Measurements from ENCODE around the gene VPS13D.
A peak's percentile ranks its signal among the peaks of the same experiment; 100 is the strongest.

VPS13D gene

DNA sequence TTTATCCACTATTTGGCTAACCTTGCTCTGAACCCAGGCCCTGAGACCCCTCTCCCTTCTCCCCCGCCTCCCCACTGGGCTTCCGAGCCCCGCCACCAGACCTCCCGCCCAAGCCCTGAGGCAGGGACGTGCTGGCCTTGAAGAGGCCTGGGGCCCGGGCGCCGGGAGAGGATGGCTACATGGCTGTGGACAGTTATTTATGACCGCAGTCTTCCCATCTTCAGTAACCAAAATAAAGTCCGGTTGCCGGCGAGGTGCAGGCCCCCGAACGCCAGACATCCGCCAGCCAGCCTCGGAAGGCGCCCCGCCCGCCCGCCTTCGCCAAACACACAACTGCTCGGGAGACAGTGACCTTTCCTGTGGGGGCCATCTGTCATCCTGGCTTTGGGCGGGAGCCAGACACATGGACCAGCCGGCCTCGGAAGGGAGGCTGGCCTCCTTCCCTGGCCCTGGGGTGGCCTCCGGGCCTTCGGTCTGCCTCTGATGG, 319.2 kb downstream of the VPS13D start:
- no peak for DNase-seq (ENCODE audit: extremely low spot score)
- ChIA-PET CTCF (interaction anchor here (0.6 to 1.2 kb wide), 2 partner anchors 9 to 20 kb away, joined by 3 to 4 read pairs; no protein-coding TSS in a partner anchor), POLR2A (no interaction called here)
- TF ChIP-seq HDGF (IDR thresholded peaks at IDR 0.05; ENCODE audit: borderline replicate concordance), result no peak
- TF ChIP-seq LEF1 (IDR thresholded peaks at IDR 0.05; ENCODE audit: borderline replicate concordance), result no peak
- TF ChIP-seq, protein P1, sequence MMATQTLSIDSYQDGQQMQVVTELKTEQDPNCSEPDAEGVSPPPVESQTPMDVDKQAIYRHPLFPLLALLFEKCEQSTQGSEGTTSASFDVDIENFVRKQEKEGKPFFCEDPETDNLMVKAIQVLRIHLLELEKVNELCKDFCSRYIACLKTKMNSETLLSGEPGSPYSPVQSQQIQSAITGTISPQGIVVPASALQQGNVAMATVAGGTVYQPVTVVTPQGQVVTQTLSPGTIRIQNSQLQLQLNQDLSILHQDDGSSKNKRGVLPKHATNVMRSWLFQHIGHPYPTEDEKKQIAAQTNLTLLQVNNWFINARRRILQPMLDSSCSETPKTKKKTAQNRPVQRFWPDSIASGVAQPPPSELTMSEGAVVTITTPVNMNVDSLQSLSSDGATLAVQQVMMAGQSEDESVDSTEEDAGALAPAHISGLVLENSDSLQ (IDR thresholded peaks at IDR 0.05), result peak; percentile 43
- TF ChIP-seq L3MBTL2 (conservative IDR thresholded peaks at IDR 0.05), result peak; percentile 66
- no peak for TF ChIP-seq ZNF384 (IDR thresholded peaks at IDR 0.05)
- no peak for TF ChIP-seq ARNT (IDR thresholded peaks at IDR 0.05)
- TF ChIP-seq TARDBP (IDR thresholded peaks at IDR 0.05), result no peak
- no peak for TF ChIP-seq FOXK2 (IDR thresholded peaks at IDR 0.05)
- TF ChIP-seq SP1 (IDR thresholded peaks at IDR 0.05), result no peak
- TF ChIP-seq SUZ12 (IDR thresholded peaks at IDR 0.05), result no peak
- TF ChIP-seq FOXA1 (IDR thresholded peaks at IDR 0.05), result no peak

DNA sequence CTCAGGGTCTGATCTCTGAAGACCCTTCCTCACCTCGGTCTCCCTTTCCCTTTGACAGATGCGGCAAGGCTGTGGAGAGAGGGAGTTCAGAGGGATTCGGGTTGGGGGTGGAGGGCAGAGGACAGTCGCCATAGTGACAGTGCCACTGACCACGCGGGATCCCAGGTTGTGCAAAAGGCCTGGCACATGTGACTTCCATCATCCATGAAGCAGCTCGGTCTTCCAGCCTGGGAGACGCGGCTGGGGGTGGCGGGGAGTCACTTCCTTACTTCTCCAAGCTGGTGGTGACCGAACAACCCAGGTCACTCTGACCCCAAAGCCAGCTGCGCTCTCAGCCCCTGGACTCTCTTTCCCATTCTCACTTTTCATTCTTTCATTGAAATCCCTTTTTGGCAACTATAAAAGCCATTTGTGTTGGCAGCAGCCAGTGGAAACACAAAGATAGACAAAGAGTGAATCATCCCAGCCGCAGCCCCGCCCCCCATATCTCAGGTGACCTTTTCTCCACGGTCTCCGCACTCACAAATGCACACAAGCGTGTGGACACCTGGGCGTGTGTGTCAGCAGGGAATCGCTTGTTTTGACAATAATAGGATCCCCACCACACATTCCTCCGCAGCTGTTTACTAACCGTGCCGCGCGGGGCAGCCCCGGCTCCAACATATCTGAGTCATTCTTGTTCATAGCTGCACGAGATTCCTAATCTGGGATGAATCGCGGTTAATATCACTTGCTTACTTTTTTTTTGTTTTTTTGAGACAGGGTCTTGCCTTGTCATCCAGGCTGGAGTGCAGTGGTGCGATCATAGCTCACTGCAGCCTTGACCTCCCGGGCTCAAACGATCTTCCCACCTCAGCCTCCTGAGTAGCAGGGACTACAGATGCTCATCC, 319.9 kb downstream of the VPS13D start:
- POLR2A ChIA-PET, result no interaction called here
- DNase-seq (ENCODE audit: extremely low spot score), result no peak
- CTCF ChIA-PET, result interaction anchor here (0.6 to 1.2 kb wide), 2 partner anchors 10 to 21 kb away, joined by 3 to 4 read pairs; no protein-coding TSS in a partner anchor
- TF ChIP-seq BHLHE40 (IDR thresholded peaks at IDR 0.05; ENCODE audit: borderline replicate concordance), result no peak
- no peak for TF ChIP-seq FOXM1 (IDR thresholded peaks at IDR 0.05; ENCODE audit: borderline replicate concordance)
- TF ChIP-seq FOXK2 (IDR thresholded peaks at IDR 0.05), result no peak
- TF ChIP-seq, protein P1 (IDR thresholded peaks at IDR 0.05), result no peak
- no peak for TF ChIP-seq ZNF384 (IDR thresholded peaks at IDR 0.05)

DNA sequence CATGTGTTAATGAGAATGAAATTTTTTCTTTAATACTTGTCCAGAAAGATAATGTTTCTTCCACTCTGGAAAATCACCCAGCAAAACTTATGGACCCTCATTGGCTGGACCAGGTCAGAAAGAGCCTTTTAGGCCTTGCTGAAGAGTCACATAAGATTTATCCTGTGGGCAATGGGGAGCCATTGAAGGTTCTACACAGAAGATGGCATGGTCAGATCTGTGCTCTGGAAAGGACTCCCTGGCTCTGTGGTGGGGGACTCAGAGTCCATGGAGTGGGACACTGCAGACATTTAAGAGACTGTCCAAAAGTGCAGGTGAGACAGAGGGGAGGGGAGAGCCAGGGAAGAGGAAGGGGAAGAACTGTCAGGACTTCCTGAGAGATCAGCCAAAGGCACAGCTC, 321.8 kb downstream of the VPS13D start:
- ChIA-PET CTCF (interaction anchor here (0.5 to 0.6 kb wide), 2 partner anchors 40 to 117 kb away, joined by 3 read pairs; no protein-coding TSS in a partner anchor), POLR2A (no interaction called here)
- no peak for DNase-seq (ENCODE audit: extremely low spot score)
- no peak for TF ChIP-seq ZNF384 (IDR thresholded peaks at IDR 0.05)
- no peak for TF ChIP-seq L3MBTL2 (conservative IDR thresholded peaks at IDR 0.05)
- no peak for TF ChIP-seq SP1 (IDR thresholded peaks at IDR 0.05)
- no peak for TF ChIP-seq HDGF (IDR thresholded peaks at IDR 0.05; ENCODE audit: borderline replicate concordance)
- TF ChIP-seq SUZ12 (IDR thresholded peaks at IDR 0.05), result no peak
- TF ChIP-seq ELF4 (IDR thresholded peaks at IDR 0.05), result no peak
- no peak for TF ChIP-seq FOXA1 (IDR thresholded peaks at IDR 0.05)

DNA sequence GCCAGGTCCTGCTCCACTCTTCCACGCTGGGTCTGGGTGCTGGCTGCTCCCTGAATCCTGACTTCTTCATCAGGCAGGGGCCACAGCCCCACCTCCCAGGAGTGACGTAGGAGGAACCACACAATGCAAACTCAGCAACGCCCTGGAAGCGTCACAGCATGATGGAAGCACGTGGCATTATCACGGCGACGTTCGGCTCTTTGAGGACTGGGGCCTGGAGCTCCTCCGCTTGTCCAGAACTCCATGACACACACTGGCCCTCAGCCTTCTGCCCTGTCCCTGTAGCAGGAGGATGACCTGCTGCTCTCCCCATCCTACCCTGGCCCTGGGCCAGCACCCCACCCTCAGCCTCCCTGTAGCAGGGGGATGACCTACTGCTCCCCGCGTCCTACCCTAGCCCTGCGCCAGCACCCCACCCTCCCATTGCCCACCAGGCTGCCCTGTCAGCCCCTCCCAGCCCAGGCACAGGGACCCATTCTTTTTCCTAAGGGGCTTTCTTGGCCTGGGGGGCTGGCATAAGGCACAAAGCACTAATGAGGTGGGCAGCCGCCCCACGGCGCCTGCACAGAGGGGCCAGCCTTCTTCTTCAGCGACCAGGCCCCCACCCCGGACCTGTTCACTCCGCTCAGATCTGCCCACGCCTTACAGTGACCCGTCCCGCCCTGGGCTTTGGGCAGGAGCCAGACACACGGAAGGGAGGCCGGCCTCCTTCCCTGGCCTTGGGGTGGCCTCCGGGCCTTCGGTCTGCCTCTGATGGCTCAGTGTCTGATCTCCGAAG, 322.5 kb downstream of the VPS13D start:
- POLR2A ChIA-PET, result no interaction called here
- no peak for TF ChIP-seq CTBP1 (IDR thresholded peaks at IDR 0.05; ENCODE audit: borderline replicate concordance)
- TF ChIP-seq HDGF (IDR thresholded peaks at IDR 0.05; ENCODE audit: borderline replicate concordance), result no peak

DNA sequence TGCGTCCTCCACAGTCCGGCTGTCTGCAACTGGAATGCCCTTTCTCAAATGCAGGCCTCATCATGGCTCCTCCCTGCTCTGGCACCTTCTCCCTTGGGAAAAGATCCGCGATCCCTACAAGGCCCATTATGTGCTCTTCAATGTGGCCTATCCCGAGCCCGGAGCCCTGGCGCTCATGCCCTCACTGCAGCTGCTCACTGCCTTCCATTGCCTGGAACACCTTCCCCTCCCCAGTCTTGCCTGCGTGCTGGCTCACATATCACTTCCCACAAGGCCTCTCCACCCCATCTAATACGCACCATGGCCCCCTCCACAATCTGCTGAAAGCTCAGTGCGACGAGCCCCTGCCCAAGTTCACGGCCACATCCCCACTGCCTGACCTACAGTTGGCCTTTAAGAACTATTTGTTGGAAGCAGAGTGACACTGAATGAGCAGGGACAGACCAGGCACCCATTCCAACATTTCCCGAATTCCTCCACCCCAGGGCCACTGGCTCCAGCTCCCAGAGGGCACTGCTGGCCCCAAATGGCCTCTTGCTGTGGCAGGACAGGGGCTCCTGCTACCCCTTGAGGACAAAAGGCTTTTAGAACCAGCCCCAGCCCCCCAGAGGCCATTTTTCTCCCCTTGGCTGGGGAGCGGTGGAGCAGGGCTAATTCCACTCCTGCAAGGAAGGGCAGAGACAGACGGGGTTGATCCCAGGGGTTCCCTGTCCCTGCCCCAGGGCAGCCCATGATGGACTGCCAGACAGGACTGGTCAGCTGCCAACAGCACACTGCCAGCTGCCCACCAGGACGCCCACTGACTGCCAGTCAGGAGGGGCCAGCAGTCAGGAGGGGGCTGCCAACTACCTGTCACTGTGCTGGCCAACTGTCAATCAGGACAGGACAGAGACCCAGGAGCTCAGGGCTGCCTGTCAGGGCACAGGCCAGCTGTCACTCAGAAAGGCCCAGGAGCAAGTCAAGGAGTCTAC, 323.4 kb downstream of the VPS13D start:
- peak; percentile 7 for DNase-seq (ENCODE audit: extremely low spot score)
- POLR2A ChIA-PET, result interaction anchor here (1.5 kb wide), 1 partner anchor 66 kb away, joined by 3 read pairs; no protein-coding TSS in a partner anchor
- TF ChIP-seq FOXM1 (IDR thresholded peaks at IDR 0.05; ENCODE audit: borderline replicate concordance) (no peak), ARNT (IDR thresholded peaks at IDR 0.05) (no peak), FOXK2 (IDR thresholded peaks at IDR 0.05) (no peak), ZNF384 (IDR thresholded peaks at IDR 0.05) (no peak), L3MBTL2 (conservative IDR thresholded peaks at IDR 0.05) (no peak), FOXA1 (IDR thresholded peaks at IDR 0.05) (no peak)
- TF ChIP-seq, protein P1 (IDR thresholded peaks at IDR 0.05), result peak; percentile 41; the same call in 1 of the 2 replicates
- CTCF ChIA-PET, result no interaction called here

More for the DNA sequence above, 322.5 kb downstream of the VPS13D start:
- CTCF ChIA-PET, result interaction anchor here (0.5 kb wide), 1 partner anchor 117 kb away, joined by 3 read pairs; no protein-coding TSS in a partner anchor
- peak; percentile 2 for DNase-seq (ENCODE audit: extremely low spot score)
